ENCODE data around the gene CORO7.
A peak's percentile ranks its signal among the peaks of the same experiment; 100 is the strongest.
"Not testable (repeated sequence)": the region's sequence is repeated elsewhere in the genome, so short reads cannot be mapped to it uniquely, and the experiment has no call there.

CORO7 gene

DNA sequence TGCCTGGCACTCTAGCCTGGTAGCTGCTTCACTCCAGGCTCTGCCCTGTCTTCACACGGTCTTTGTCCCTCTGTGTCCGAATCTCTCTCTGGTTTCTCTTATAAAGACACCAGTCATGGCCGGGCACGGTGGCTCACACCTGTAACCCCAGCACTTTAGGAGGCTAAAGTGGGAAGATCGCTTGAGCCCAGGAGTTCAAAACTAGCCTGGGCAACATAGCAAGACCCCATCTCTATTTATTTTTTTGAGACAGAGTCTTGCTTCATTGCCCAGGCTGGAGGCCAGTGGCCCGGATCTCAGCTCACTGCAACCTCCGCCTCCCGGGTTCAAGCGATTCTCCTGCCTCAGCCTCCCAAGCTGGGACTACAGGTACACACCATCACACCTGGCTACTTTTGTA lies 82.7 kb downstream of the CORO7 start:
- not testable (repeated sequence) for DNase-seq

DNA sequence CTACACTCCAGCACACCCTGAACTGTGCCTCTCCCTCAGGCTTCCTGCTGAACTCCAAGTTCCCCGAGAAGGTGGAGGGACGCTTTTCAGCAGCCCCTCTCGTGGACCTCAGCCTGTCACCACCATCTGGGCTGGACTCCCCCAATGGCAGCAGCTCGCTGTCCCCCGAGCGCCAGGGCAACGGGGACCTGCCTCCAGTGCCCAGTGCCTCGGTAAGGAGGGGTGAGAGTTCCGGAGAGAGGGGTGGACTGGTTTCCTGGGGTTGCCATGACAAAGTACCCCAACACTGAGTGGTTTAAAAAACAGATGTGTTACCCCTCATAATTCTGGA lies 83.1 kb downstream of the CORO7 start:
- no peak for DNase-seq

DNA sequence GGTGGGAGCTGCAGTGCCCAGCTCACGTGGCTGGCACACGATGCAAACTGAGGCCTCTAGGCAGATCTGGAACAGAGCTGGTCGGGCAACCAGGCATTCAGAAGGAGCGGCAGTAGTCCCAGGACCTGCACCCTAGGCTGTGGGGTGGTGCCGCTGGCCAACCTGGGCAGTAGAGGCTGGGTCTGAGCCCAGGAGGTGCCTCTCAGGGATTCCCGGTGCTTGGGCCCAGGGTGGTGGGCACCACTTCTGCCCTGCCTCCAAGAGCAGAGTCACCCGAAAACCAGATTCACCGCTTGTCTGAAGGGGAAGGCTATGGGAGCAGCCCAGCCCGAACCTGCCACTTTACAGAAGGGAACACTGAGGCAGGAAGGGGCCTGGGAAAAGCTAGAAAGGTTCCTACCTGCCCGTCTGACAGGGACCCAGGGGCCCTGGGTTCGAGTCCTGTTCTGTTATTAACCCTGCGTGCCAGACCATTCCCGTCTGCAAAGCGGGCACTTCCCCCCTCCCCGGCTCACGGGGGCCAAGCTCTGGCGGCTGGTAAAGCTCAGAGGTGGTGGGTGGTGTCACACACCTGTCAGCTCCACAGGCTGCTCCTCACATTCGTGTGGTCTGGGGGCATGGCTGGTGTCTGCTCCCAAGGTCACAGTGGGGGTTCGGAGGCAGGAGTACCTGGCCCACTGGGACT lies 83.6 kb downstream of the CORO7 start:
- DNase-seq, result no peak

DNA sequence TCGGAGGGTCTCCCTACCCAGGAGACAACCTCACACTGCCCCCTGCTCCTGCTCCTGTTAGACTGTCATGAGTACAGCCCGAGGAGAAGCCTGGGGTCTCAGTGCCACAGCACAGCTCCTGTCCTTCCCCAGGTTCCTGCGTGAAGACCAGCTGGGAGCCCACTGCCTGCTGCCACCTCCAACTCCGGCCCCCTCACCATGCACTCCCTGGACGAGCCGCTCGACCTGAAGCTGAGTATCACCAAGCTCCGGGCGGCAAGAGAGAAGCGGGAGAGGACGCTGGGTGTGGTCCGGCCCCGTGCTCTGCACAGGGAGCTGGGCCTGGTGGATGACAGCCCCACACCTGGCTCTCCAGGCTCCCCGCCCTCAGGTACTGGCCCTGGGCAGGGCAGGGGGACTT lies 84.3 kb downstream of the CORO7 start:
- no peak for DNase-seq

DNA sequence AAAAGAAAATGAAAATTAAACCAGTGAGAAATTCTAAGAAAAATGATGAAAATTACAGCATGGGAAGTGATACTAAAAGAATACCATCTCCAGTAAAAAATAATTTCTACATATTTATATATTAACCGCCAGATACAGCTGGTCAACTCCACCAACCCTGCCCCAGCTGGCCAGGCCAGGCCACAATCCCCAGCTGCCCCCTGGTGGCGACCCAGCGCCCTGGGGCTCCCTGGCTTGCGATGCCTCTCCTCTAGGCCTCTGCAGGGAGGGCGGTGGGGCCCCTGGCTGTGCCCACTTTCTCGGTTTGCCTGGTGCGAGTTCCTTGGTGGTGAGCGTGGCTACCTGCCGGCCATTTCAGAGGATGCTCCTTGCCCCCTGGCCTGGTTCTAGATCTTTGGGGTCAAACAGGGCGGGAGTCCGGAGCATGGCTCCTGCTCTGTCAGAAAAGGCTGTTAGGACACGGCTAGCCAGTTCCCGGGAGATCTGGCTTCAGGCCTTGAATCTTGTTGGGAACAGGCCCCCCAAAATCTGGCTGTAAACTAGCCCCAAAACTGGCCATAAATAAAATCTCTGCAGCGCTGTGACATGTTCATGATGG lies 86.0 kb downstream of the CORO7 start:
- DNase-seq, result peak; percentile 68 to 71

DNA sequence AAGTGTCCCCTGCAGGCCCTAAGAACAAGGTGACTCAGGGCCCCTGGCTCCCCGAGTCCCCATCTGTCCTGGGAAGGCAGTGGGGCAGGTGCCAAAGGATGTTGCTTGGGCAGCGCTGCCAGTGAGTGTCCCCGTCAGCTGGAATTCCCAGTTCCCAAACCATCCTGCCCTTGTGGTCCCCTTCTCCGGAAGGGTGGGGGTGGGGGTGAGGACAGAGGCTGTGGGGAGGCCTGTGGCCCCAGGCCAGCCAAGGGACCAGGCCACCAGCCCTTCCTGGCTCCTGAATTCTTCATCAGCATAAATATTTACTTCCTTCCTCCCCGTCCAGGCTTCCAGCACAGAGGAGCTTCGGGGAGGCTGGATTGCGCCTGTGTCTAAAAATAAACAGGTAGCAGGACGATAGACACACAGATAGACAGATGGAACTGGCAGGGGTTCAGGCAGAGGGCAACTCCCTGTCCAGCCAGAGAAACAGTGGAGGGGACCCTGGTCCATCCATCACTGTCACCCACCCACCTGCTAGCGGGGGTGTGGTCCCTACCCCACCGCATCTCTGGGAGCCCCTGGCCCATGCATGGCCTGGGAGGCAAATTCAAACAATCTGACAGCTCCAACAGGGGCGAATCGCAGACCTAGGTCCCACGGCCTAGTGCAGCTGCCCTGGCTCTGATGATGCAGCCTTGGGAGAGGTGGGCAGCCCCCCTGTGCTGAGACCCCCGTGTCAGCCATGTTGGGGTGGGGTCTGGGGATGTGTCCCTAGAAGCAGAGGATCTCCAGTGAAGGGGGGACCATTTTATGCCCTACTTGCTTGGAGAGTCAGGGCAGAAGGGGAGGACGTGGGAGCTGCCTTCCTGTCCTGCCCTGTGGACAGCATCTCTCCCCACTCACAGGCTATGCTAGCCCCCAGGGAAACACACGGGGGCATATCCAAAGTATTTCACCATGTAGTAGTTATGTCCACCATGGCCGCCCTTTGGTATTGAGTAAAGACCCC lies 87.3 kb downstream of the CORO7 start:
- no peak for DNase-seq

DNA sequence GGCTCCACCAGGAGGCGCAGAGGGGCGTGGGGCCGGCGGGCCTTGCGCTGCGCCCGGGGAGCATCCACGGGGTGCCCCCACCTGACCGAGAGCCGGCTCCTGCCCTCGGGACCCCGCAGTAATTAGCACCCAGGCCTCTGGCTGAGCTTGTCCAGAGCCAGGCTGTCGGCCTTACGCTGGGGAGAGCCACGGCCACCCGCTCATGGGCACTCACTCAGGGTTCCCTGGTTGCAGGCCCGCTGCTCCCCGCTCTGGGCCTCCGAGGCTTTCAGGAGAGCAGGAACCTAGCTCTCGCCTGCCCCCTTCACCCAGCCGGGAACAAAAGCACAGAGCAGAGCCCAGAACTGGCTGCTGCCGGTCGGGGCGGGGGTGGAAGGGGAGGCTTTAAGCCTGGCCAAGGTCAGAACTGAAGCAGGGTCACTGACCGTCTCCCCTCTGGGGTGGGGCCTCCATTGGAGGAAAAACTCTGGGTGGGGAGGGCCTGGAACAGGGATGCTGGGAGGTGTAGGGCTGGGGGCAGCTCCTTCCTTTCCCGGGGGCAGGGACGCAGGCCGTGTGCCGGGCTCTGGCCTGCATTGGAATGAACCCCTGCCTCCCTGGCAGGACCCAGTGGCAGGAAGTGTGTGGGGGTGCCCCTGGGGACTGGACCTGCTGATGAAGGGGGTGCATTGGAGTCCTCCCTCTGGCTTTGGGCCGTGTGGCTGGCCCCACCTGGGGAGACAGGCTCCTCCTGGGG lies 88.2 kb downstream of the CORO7 start:
- DNase-seq, result peak; percentile 51 to 69

DNA sequence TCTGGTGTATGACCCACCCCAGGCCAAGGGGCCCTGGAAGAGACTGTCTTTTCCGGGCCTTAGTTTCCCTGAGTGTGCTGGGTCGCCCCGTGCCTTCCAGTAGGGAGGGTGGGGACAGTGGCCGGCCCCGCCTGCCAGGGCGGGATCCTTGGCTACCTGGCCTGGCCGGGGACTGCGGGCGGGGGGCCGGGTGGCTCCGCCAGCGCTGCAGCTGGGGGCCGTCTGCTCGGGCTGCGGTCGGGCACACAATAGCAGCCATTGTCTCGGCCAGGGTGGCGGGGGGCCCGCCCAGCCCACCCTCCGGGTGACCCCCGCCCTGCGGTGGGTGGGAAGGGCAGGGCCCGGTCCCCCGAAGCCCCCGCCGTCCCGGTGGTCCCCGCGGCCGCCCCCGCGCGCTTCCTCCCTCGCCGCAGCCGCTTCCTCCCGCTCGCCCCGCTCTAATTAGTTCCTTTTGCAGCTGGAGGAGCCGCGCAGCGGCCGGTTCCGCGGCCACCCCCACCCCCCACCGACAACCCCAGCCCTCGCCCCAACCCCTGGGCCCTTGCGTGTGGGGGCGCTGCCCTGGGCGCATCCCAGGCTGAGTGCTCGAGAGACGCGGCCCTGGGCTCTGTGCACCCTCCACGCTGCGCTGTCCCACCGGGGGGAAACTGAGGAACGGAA lies 88.9 kb downstream of the CORO7 start:
- DNase-seq, result no peak

DNA sequence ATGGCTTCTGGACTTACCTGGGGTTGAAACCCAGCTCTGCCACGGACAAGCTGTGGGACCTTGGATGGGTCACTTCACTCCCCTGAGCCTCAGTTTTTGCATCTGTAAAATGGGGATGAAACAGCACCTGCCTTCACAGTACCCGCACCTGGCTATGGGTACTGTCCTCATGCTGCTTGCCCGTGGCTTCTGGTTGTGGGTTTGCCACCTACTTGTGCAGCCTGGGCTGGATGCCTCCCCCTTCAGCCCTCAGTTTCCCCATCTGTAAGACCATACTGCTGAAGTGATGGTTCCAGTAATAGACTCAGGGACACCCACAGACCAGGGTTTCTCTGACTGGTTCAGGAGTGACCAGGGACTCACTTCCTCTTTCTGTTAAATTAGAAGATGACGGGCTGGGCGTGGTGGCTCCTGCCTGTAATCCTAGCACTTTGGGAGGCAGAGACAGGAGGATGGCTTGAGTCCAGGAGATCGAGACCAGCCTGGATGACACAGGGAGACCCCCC lies 91.1 kb downstream of the CORO7 start:
- peak in 1 of 2 donors; percentile 63 for DNase-seq

DNA sequence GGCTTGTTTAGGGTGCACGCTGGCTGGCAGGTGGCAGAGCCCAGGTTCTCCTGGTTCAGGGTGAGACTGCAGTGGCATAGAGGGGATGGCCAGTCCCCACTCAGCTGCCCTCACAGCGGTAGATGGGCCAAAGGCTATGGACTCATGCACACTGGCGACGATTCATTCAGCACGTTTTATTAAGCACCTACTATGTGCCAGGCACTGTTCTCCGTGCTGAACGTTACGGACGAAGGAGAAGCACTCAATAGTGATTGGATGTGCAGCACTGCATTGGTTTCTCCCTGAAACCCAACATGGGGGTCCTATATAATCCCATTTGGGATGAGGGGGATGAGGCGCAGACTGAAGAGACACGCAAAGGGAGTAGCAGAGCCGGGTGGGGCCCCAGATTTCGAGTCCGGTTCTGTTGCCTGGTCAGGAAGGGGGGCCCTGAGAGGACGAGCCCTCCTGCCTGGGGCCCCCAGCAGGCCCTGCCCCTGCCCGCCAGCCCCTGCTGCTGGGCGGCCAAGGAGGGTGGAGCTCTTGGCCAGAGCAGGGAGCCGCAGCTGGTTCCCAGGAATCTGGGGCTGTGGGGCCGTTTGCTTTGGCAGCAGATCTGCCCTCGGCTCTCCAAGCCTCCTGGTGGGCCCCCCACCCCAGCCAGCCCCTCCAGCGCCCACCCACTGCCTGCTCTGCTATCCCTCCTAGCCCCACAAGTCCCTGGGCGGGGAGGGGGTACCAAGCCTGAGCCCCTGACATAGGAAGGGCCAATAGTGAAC lies 91.7 kb downstream of the CORO7 start:
- no peak for DNase-seq

DNA sequence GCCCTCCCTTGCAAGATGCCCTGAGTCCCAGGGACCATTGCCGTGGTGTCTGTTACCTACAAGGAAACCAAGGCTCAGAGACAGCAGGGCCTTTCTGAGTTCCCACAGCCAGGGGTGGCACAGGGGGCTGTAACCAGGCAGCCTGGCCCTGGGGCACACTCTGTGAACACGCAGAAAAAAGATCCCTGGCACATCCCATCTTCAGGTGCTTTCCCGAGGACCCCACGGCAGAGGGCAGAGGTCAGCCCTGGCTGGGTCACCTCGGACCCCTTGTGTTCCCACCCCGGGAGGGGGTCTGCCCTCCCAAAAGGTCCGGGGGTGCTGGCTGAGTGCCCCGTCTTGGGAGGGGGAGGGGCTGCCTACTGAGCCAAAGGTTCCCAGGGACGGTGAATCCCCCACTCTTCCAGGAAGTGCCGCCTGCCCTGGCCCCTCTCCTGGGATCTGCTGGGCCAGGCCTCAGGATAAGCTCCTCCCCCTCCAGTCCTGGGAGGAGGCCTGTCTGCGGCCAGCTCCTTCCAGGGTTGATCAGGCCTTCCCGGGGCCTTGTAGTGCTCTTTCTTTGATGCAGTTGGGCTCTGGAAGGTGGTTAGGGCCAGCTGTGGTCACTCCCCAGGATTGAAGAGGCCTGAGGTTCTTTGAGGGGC lies 92.4 kb downstream of the CORO7 start:
- no peak for DNase-seq

DNA sequence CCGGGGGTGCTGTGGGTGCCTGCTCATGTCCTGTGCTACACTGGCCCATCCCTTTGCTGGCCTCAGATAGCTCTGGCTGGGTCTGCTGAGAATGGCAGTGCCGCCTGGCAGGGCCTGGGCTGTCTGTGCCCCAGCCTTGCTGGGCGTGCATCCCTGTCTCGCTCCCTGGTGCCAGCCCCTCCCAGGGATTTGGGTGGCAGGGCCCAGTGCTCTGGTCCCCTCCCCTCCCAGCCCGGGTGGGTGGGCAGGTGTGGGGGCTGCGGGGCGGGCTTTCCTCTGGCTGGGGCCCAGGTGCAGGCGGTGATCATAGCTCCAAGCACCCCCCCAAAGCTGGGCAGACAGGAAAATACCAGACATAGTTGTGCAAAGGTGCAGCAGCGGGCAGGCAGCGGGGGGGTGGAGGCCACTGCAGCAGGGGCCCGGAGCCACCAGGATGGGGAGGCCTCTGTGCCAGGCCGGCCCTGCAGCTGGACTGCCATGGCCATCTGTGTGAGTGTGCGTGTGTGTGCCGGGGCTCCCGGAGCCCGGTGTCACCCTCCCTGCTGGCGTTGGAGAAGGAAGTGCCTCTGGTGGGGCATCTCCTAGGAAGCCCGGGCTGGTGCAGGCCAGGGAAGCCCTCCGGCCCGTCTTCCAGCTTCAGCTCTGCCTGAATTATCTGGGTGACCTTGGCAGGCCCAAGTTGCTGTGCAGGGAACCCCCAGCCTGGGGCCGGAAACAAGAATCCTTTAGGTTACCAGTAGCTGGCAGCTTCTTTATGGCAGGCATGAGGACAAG lies 93.1 kb downstream of the CORO7 start:
- DNase-seq, result no peak

DNA sequence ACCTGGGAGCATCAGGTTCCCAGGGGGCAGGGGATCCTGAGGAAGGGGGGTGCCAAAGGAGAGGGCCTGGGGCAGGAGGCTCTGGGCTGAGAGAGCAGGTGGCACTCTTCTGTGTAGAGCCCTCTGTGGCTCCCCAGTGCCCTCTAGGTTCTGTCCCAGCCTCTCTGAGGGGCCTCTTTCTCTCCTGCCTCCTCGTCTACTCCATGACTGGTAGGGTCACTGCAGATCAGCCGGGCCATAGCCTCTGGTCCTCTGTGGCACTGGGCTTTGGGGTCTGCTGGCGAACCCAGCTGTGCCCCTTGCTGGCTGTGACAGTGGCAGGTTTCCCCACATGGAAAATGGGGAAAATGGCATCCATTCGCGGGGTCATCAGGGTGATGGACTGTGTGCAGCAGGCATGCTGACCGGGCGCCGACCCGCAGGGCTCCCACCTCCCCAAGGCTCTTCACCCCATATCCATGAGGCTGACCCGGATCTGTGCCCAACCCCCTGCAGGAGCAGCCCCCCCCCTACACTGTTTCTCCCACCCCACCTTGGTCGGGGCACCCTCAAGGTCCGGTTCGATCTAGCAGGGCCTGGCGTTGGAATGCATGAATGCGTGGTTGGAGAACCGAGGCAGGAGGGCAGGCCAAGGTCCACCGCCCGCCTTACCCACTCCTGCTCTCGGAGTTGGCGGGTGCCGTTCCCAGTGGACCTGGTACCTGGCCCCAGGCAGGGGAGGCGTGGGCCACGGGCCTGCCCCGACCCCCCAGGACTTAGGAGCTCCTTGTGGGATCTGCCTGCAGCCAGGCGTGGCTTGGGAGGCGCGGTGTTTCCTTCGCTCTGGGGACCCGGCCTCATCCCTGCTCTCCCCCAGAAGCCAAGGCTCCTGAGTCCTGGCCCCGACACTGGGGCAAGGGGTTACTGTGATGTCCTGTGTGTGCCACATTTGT lies 94.0 kb downstream of the CORO7 start:
- DNase-seq, result no peak

DNA sequence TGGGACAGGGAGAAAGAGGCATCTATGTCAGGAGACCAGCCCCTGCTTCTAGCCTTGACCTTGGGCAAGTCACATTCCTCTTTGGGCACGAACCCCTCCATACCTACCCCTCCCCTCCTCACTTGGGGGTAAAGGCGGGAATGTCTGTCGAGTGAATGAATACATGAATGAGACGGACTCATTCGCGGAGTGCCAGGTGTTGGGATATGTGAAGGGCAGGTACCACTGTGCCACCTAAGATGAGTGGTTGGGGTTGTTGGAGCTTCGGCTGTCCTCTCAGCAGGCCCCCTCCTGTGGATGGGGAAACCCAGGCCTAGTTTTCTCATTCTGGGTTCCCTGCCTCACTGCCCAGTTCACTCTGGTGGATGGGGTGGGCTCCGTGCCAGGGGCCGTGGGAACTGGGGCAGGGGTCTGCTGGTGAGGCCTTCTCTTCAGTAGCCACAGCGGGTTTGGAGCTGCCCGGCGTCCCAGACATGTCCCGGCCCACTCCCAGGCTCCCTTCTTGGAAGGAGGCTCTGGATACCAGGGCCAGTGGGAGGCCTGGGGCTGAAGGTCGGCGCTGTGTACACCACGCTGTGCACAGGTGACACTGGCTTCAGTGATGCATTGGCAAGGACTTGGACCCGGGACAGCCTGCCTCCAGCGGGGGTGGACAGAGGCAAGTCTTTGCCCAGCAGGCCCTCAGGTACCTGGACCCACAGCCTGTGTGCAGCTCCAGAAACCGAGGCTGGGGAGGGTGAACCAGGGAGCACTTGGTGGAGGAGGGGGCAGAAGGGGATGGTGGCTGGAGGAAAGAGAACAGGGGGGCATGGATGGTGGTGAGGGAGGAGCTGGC lies 94.9 kb downstream of the CORO7 start:
- no peak for DNase-seq

DNA sequence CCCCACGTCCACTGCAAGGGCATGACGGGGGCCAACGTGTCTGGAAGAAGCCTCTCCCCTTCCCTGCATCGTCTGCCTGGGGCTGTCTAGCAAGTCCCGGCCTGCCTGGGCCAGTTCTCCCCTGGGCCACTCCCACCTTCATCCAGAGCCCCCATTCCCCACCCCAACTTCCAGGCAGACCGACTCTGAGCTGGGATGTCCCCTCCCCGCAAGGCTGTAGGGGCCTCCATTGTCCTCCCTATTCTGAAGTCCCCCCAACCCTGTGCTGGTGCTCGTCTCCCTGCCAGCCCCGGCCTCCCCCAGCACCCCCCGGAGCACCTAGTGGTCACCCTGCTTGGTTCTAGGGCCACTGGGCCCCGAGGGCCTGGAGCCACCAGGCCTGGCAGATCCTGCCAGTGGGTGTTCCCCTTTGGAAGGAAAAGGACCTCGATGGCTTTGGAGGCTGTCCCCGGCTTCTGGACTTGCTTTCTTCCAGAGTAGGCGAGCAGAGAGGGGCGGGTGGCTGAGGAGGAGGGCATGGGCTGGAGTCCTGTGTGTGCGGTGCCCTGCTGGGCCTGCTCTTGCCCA lies 95.7 kb downstream of the CORO7 start:
- DNase-seq, result no peak

DNA sequence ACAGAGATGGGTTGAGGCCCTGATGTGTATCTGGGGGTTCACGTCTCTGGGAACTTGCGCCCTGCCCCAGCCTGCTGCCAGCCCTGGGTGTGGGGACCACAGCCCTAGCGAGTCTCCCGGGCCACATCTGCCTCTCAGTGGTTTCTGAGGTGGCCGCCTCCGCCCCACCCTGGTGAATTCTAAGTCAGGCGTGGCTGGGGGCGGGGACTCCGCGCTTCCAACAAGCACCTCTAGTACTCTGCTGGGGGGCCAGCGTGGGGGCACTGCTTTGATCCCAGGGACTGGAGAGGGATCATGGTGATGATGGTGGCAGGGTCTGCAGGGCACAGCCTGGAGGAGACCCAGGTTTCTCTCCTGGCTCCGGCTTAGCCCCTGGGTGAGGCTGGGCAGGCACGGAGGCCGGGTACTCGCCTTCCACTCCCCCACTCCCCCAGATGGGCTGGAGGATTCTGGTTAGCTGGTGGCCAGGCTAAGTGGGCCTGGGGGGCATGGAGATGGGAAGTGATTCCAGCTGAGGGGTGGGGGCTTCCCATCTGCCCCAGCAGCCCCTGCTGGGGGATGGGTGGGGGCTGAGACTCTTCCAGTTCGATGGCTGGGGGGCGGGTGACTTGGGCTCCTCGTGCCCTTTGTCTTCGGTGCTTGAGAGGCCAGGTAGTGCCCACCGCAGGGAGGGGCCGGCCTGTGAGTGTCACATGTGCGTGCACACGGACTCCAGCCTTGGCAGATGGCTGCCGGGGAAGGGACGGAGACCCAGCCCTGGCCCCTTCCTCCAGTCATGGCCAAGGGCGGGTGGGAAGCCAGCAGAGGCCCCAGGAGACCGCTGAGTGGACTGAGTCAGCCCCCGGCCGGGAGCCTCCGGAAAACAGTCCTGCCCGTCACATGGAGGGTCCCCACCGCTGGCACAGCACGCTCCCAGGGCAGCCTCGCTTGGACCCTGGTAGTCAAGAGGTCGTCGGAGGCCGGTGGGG lies 96.7 kb downstream of the CORO7 start:
- DNase-seq, result peak; percentile 53 to 66
